GM10266 (cell line): ENCODE measurements around the gene FGD4.

Experiments
- DNase-seq: peaks from one replicate; pipeline ENCODE4 v3.0.0; 2012; ENCODE audit errors: extremely low spot score
- CTCF ChIP-seq: IDR thresholded peaks from 2 replicates; pipeline ENCODE4 v1.5.1; 2012; ENCODE audit warnings: mild to moderate bottlenecking, low read depth; ENCODE audit not compliant: control insufficient read depth, insufficient read depth; ENCODE audit errors: missing control alignments

FGD4 gene

DNA sequence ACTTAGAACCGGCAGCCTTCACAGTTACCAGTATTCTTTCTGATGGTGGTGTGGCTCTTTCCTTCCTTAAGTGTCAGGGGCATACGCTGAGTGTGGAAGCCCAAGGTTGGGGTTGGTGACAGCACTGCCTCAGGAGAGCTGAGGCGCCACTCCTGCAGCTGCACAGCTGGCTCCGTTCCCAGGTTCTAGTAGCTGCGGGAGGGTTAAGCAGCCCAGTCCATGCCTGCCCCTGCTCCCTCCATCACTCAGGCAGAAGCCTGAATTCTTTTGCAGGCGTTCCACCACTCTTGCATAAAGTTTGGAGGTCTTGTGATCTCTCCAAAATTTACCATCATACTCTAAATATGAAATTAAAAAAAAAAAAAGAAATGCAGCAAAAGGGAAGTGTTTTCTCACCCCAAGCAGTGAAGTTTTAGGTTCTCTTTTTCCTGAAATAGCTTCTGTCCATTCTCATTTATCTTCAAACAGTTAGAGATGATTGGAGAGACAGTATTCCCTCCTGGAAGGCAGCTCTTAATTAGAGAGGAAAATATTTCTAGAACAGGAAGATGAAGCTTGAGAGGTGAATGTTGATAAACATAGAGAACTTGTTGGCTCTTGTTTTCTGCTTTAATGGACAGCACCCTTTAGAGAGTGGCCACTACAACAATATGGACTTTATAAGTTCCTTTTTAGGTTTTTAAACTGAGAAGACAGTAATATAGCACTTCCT lies 136.1 kb downstream of the FGD4 start:
- DNase-seq = no peak
- TF ChIP-seq CTCF = no peak

DNA sequence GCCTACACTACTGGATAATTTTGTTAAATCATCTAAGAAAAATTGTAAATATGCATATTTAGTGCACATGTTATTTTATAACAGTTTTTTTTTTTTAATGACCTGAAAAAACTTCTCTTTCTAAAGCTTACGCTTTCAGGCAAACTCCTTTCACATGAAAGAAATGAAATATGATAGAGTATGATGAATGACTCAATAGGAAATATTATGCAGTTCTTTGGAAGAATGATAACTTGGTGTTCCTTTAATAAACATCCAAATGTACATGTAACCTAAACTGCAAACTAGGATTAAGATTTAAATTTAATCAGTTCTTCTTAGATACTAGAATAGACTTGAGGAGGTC lies 136.6 kb downstream of the FGD4 start:
- TF ChIP-seq CTCF = no peak
- DNase-seq = no peak

- DNase-seq = no peak
- TF ChIP-seq CTCF = no peak
These were observed 142.5 kb downstream of the FGD4 start for GRCh38 chr12:32541754-32542374.

GRCh38 chr12:32542428-32543229 lies 143.3 kb downstream of the FGD4 start:
- no peak for TF ChIP-seq CTCF
- no peak for DNase-seq

DNA sequence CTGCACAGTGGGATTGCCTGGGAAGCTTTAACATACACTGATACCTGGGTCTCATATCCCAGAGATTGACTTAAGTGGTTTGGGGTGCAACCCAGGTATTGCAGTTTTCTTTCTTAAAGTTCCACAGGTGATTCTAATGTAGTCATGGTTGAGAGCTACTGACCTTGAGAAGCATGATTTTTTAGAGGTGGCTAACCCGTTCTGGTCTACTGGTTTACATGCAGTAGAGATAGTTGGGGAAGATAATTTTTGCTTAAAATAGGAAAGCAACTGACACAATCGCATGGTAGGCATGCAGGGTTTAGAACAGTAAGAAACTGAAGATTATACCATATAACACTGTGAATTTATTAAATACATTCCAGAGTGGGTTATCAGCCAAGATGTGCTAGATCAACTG lies 145.5 kb downstream of the FGD4 start:
- no peak for DNase-seq
- TF ChIP-seq CTCF = no peak

DNA sequence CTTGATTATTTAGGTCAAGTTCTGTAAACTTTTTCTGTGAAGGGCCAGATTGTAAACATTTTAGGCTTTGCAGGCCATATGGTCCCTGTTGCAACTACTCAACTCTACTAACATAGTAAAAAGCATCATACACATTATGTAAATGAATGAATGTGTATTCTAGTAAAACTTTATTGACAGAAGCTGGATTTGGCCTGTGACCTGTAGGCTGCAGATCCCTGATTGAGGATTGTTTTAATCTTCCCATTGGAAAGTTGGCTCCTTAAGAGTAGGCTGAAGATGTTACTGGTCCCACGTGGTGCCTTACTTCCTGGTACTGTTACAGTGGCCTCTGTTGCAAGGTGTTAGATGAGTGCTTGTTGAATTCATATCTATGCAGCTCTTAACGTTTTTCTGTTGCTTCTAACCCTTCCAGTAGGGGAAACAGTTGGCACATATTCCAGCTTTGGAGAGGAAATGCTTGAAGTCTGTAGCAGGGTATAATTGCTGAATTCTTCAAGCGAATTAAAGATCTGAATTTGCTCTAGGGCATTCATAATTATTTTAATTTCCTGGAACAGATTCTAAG lies 146.1 kb downstream of the FGD4 start:
- no peak for DNase-seq
- TF ChIP-seq CTCF = no peak

GRCh38 chr12:32546272-32546671 lies 146.9 kb downstream of the FGD4 start:
- no peak for TF ChIP-seq CTCF
- no peak for DNase-seq
